H1 (cell line): ENCODE measurements around the gene SEMA4C. TPM values are rescaled to one million over a fixed set of nuclear protein-coding genes. Genes with fewer than 3 reads are reported as not detected.
A peak's percentile ranks its signal among the peaks of the same experiment; 100 is the strongest.

ENCODE experiments used
- CTCF ChIA-PET: fragments of 300-600 bp; sonication (Branson Sonifier 250); formaldehyde crosslinking; loops from one replicate; lab custom pipeline; 2021; ENCODE audit not compliant: partially characterized antibody; lab: Charles Lee
- POLR2A ChIA-PET: fragments of 300-600 bp; sonication (Branson Sonifier 250); formaldehyde crosslinking; loops from one replicate; lab custom pipeline; 2021; ENCODE audit warnings: inconsistent platforms; ENCODE audit not compliant: partially characterized antibody; lab: Charles Lee
- DNase-seq, 2 experiments: peaks; one replicate each; pipeline versions ENCODE4 v3.0.0 to v3.0.0-alpha.2; 2010 to 2022; ENCODE audit warnings: low spot score in 2 of 2, low read depth in 1 of 2, mixed read lengths in 1 of 2
- FAIRE-seq: peaks from 2 replicates; lab custom pipeline; 2011; peaks lifted over from hg19 to GRCh38; lab: Jason Lieb, UNC
- H2AFZ ChIP-seq: 2 replicates; pipeline ENCODE4 v1.8.1; 2012; ENCODE audit warnings: low read length, inconsistent platforms
- H2AK5ac ChIP-seq: 2 replicates; pipeline ENCODE4 v1.6.1; 2013; ENCODE audit warnings: low read depth, low read length
- H2BK120ac ChIP-seq: replicated peaks from 2 replicates; pipeline ENCODE3; 2013; ENCODE audit warnings: low read depth, low read length, inconsistent platforms
- H2BK12ac ChIP-seq: 2 replicates; pipeline ENCODE4 v1.6.1; 2013; ENCODE audit warnings: low read depth, low read length
- H2BK15ac ChIP-seq: 2 replicates; pipeline ENCODE4 v1.6.1; 2013; ENCODE audit warnings: low read length
- H2BK20ac ChIP-seq: 2 replicates; pipeline ENCODE4 v1.6.1; 2013; ENCODE audit warnings: low read length
- H2BK5ac ChIP-seq: 2 replicates; pipeline ENCODE4 v1.6.1; 2013; ENCODE audit warnings: low read depth, low read length
- H3K14ac ChIP-seq: 2 replicates; pipeline ENCODE4 v1.6.1; 2013; ENCODE audit warnings: inconsistent platforms; ENCODE audit not compliant: insufficient read length
- H3K18ac ChIP-seq: 2 replicates; pipeline ENCODE4 v1.6.1; 2013; ENCODE audit warnings: low read length; ENCODE audit errors: extremely low read depth
- H3K23ac ChIP-seq: 2 replicates; pipeline ENCODE4 v1.6.1; 2013; ENCODE audit warnings: inconsistent platforms; ENCODE audit not compliant: insufficient read length
- H3K23me2 ChIP-seq: 2 replicates; pipeline ENCODE4 v1.6.1; 2013; ENCODE audit warnings: low read depth, low read length
- H3K27ac ChIP-seq: 2 replicates; pipeline ENCODE4 v1.6.1; 2011; ENCODE audit warnings: low read depth, low read length, inconsistent platforms
- H3K27me3 ChIP-seq, 4 experiments: replicated peaks in 1 of 4; 1 replicate in 1 of 4; 2 replicates in 3 of 4; pipeline versions ENCODE4 v1.6.1 to v1.8.1; 2011 to 2013; ENCODE audit warnings: low read length in 3 of 4, mild to moderate bottlenecking in 3 of 4, inconsistent platforms in 2 of 4, mixed read lengths in 2 of 4, moderate library complexity in 1 of 4; ENCODE audit not compliant: control insufficient read depth in 3 of 4, insufficient read depth in 3 of 4; ENCODE audit errors: extremely low read depth in 1 of 4
- H3K36me3 ChIP-seq, 4 experiments: 2 replicates each; pipeline versions ENCODE4 v1.6.1 to v1.8.1; 2011 to 2013; ENCODE audit warnings: mild to moderate bottlenecking in 4 of 4, low read length in 3 of 4, moderate library complexity in 2 of 4, control low read depth in 1 of 4, inconsistent platforms in 1 of 4; ENCODE audit not compliant: insufficient read depth in 4 of 4, control insufficient read depth in 2 of 4
- H3K4ac ChIP-seq: replicated peaks from 2 replicates; pipeline ENCODE3; 2013; ENCODE audit warnings: low read length, low read depth, mixed read lengths, inconsistent platforms; ENCODE audit not compliant: insufficient read length
- H3K4me1 ChIP-seq, 4 experiments: replicated peaks in 1 of 4; 1 replicate in 1 of 4; 2 replicates in 3 of 4; pipeline versions ENCODE4 v1.6.1 to v1.8.1; 2011 to 2013; ENCODE audit warnings: low read length in 3 of 4, inconsistent platforms in 2 of 4, mixed read lengths in 1 of 4; ENCODE audit not compliant: insufficient read depth in 4 of 4, control insufficient read depth in 3 of 4
- H3K4me2 ChIP-seq, 2 experiments: 2 replicates each; pipeline versions ENCODE4 v1.6.1 to v1.8.1; 2011 to 2013; ENCODE audit warnings: low read depth in 2 of 2, low read length in 2 of 2, control low read depth in 1 of 2, inconsistent platforms in 1 of 2, mild to moderate bottlenecking in 1 of 2; ENCODE audit not compliant: insufficient read depth in 1 of 2
- H3K4me3 ChIP-seq, 4 experiments: fragments of 200-600, 300-600 bp in 1 of 4; sonication (generic), shearing (Covaris generic), sonication (Bioruptor Twin) in 1 of 4; 2 replicates each; pipeline versions ENCODE4 v1.5.1 to v1.8.1; 2011 to 2016; ENCODE audit warnings: low read length in 4 of 4, low read depth in 3 of 4, control low read depth in 2 of 4, inconsistent platforms in 2 of 4, mild to moderate bottlenecking in 2 of 4, mixed read lengths in 1 of 4, moderate library complexity in 1 of 4; ENCODE audit not compliant: insufficient read depth in 2 of 4; ENCODE audit errors: extremely low read depth in 1 of 4
- H3K56ac ChIP-seq: replicated peaks from 2 replicates; pipeline ENCODE3; 2013; ENCODE audit warnings: low read depth, mild to moderate bottlenecking, mixed read lengths, low read length, inconsistent platforms; ENCODE audit not compliant: insufficient read length
- H3K79me1 ChIP-seq: 2 replicates; pipeline ENCODE4 v1.6.1; 2013; ENCODE audit warnings: low read depth, low read length, control low read depth
- H3K79me2 ChIP-seq, 2 experiments: 2 replicates each; pipeline versions ENCODE4 v1.6.1 to v1.8.1; 2012 to 2013; ENCODE audit warnings: low read length in 2 of 2, mild to moderate bottlenecking in 2 of 2, inconsistent platforms in 1 of 2; ENCODE audit not compliant: insufficient read depth in 2 of 2, control insufficient read depth in 1 of 2
- H3K9ac ChIP-seq, 4 experiments: replicated peaks in 1 of 4; 1 replicate in 1 of 4; 2 replicates in 3 of 4; pipeline versions ENCODE4 v1.6.1 to v1.8.1; 2011 to 2013; ENCODE audit warnings: low read depth in 3 of 4, low read length in 3 of 4, control low read depth in 2 of 4, mild to moderate bottlenecking in 2 of 4, moderate library complexity in 2 of 4, inconsistent platforms in 1 of 4; ENCODE audit errors: extremely low read depth in 1 of 4
- H3K9me3 ChIP-seq, 2 experiments: 2 replicates each; pipeline versions ENCODE4 v1.6.1 to v1.8.1; 2012 to 2013; ENCODE audit warnings: mild to moderate bottlenecking in 2 of 2, moderate library complexity in 2 of 2, control low read depth in 1 of 2, inconsistent platforms in 1 of 2, low read depth in 1 of 2, low read length in 1 of 2, mixed read lengths in 1 of 2; ENCODE audit not compliant: insufficient read depth in 2 of 2
- H4K20me1 ChIP-seq, 2 experiments: replicated peaks in 1 of 2; 2 replicates each; pipeline versions ENCODE3 to v1.8.1; 2011 to 2013; ENCODE audit warnings: inconsistent platforms in 2 of 2, low read length in 2 of 2, mild to moderate bottlenecking in 1 of 2; ENCODE audit not compliant: insufficient read depth in 2 of 2, control insufficient read depth in 1 of 2
- H4K5ac ChIP-seq: 2 replicates; pipeline ENCODE4 v1.6.1; 2013; ENCODE audit warnings: low read length, low read depth, mixed read lengths, inconsistent platforms; ENCODE audit not compliant: insufficient read length
- H4K8ac ChIP-seq: 2 replicates; pipeline ENCODE4 v1.8.0; 2013; ENCODE audit warnings: mild to moderate bottlenecking, moderate library complexity, low read length, inconsistent platforms; ENCODE audit not compliant: insufficient read depth; ENCODE audit errors: extremely low read depth
- H4K91ac ChIP-seq: replicated peaks from 2 replicates; pipeline ENCODE3; 2013; ENCODE audit warnings: low read length, mixed read lengths, inconsistent platforms; ENCODE audit not compliant: insufficient read length
- ATF2 ChIP-seq: IDR thresholded peaks from 2 replicates; pipeline ENCODE4 v1.6.1; 2012; ENCODE audit warnings: low read length, inconsistent platforms
- EP300 ChIP-seq, 2 experiments: IDR thresholded peaks; 1 replicate in 1 of 2; 2 replicates in 1 of 2; pipeline ENCODE4 v1.6.1; 2011 to 2012; ENCODE audit warnings: low read depth in 2 of 2, low read length in 2 of 2, mild to moderate bottlenecking in 2 of 2, borderline replicate concordance in 1 of 2, inconsistent platforms in 1 of 2, moderate library complexity in 1 of 2
- POLR2A ChIP-seq, 2 experiments: IDR thresholded peaks; 1 replicate in 1 of 2; 2 replicates in 1 of 2; pipeline ENCODE4 v1.6.1; 2011; ENCODE audit warnings: low read depth in 2 of 2, low read length in 2 of 2, mild to moderate bottlenecking in 2 of 2; ENCODE audit errors: control extremely low read depth in 1 of 2
- RBBP5 ChIP-seq: IDR thresholded peaks from 2 replicates; pipeline ENCODE4 v1.7.1; 2012; ENCODE audit warnings: low read depth, mild to moderate bottlenecking, inconsistent platforms, low read length, moderate library complexity, borderline replicate concordance
- TCF12 ChIP-seq: IDR thresholded peaks from 2 replicates; pipeline ENCODE4 v1.6.1; 2011; ENCODE audit warnings: low read depth, mild to moderate bottlenecking, low read length
- USF2 ChIP-seq: IDR thresholded peaks from 2 replicates; pipeline ENCODE4 v1.6.1; 2011; ENCODE audit warnings: low read length, improper control_type of control experiment
- ZNF274 ChIP-seq: IDR thresholded peaks from 2 replicates; pipeline ENCODE4 v1.7.0; 2012; ENCODE audit warnings: low read length, borderline replicate concordance; ENCODE audit errors: extremely low read depth
- WGBS, 2 experiments: shearing (Covaris generic) in 1 of 2; methylation state at CpG; one replicate each; pipeline versions ENCODE4 v1.1.6 to v1.1.7; 2013 to 2015; ENCODE audit warnings: low lambda C conversion rate in 2 of 2, mixed read lengths in 2 of 2, inconsistent platforms in 1 of 2, low coverage in 1 of 2, missing lambda C conversion rate in 1 of 2; ENCODE audit not compliant: insufficient replicate concordance in 2 of 2, insufficient coverage in 1 of 2, insufficient read length in 1 of 2; ENCODE audit errors: extremely low coverage in 1 of 2, missing lambda C conversion rate in 1 of 2; 5-methylcytosine and 5-hydroxymethylcytosine counted together
- polyA plus RNA-seq, 7 experiments: library from polyadenylated mRNA; depleted of rRNA in 3 of 7; stranded (reverse) in 5 of 7; unstranded in 2 of 7; fragments of >200 nt in 5 of 7; fragments of 200-250 nt in 2 of 7; gene quantifications; 1 replicate in 5 of 7; 2 replicates in 1 of 7; 4 replicates in 1 of 7; pipeline versions ENCODE4 v1.2.1 to v1.2.3, GENCODE V29; 2011 to 2013; ENCODE audit warnings: missing spikeins in 2 of 7, mixed read lengths in 2 of 7
- total RNA-seq: library from RNA; stranded (reverse); fragmentation: NEBNext Ultra II Directional; extraction: Animal tissue kit (Norgen Biotek cat#: 25700); gene quantifications from 2 replicates; pipeline ENCODE4 v1.2.1, GENCODE V29; 2021

The SEMA4C gene
- total and polyA plus RNA-seq, 2 of the 8 experiments (the other 6 are each of a cell fraction or from before 2014, with no cell fraction given): 47.5 to 67.3 TPM

- no peaks in the 10 kb centered on the region for H3K9me3 ChIP-seq
- WGBS, 2 experiments: 85% methylated on average over 22 of the region's 22 CpGs; no CpG with 5 or more reads in 1 of the 2 experiments
- no peak overlapping the region for H2BK120ac ChIP-seq
- POLR2A ChIA-PET: interaction anchor here (1.1 to 4.2 kb wide), 9 partner anchors 9 to 92 kb away, joined by 3 to 49 read pairs (median 4); partner anchors contain the start of gene ANKRD39
- H3K4ac ChIP-seq: peak overlapping the region; percentile 99
- peaks cover 2 to 19% (median 14%) of the 10 kb centered on the region in 4 experiments for H3K4me1 ChIP-seq
- H3K36me3 ChIP-seq: peaks cover 30 to 49% (median 39%) of the 10 kb centered on the region in 4 experiments
- peaks cover 4 to 36% of the 10 kb centered on the region in 2 experiments for H3K79me2 ChIP-seq
- 0 out of 2 replicates have a peak overlapping the region, but pooled peaks have one; percentile 26 for H2AK5ac ChIP-seq
- H2BK12ac ChIP-seq: 0 out of 2 replicates have a peak overlapping the region, but pooled peaks have one; percentile 27
- H3K56ac ChIP-seq: no peak overlapping the region
- H4K91ac ChIP-seq: peak overlapping the region; percentile 52
- CTCF ChIA-PET: interaction anchor here (1.4 to 6.1 kb wide), 9 partner anchors 9 to 94 kb away, joined by 3 to 47 read pairs (median 6); partner anchors contain the start of genes ANKRD39 and CNNM3
- H4K20me1 ChIP-seq: peaks cover 6 to 21% of the 10 kb centered on the region in 2 experiments
- H2AFZ ChIP-seq: no peak overlapping the region
- no peak overlapping the region for H3K23ac ChIP-seq
- no peak overlapping the region for H3K14ac ChIP-seq
- FAIRE-seq: no peak
- H4K5ac ChIP-seq: no peak overlapping the region
- peak overlapping the region; percentile 85; the same call in 1 of the 2 replicates for H2BK5ac ChIP-seq
- H3K23me2 ChIP-seq: peaks cover 14% of the 10 kb centered on the region
- H3K27me3 ChIP-seq: peaks cover 0 to 3% (median 0%) of the 10 kb centered on the region in 4 experiments; a peak in 2 of 7 replicates
- H3K79me1 ChIP-seq: peaks cover 16% of the 10 kb centered on the region
- no peak overlapping the region; the same call in 1 of the 2 replicates for H2BK20ac ChIP-seq
- H4K8ac ChIP-seq: 0 out of 2 replicates have a peak overlapping the region, but pooled peaks have one; percentile 41
- no peak for DNase-seq
- H2BK15ac ChIP-seq: no peak overlapping the region
- 0 out of 2 replicates have a peak overlapping the region, but pooled peaks have one; percentile 45 for H3K27ac ChIP-seq
- peak overlapping the region; percentile 91 to 94 for H3K4me2 ChIP-seq
- H3K9ac ChIP-seq: peak overlapping the region in 2 of 4 experiments; percentile 84 to 89; a peak in 3 of 7 replicates
- peak overlapping the region; percentile 76 to 86 (median 80); a peak in 5 of 8 replicates for H3K4me3 ChIP-seq
- H3K18ac ChIP-seq: no peak overlapping the region
- no peak for TF ChIP-seq USF2
- no peak for TF ChIP-seq ATF2
- TF ChIP-seq POLR2A (IDR thresholded peaks at IDR 0.05; ENCODE audit: control extremely low read depth in 1 of 2, low read depth in 2 of 2, low read length in 2 of 2): peak in 1 of 2 experiments; percentile 34; a peak in 1 of 3 replicates
- TF ChIP-seq ZNF274: no peak
- no peak for TF ChIP-seq TCF12
- no peak for TF ChIP-seq EP300 (IDR thresholded peaks at IDR 0.05; ENCODE audit: borderline replicate concordance in 1 of 2, low read depth in 2 of 2, low read length in 2 of 2)
- no peak for TF ChIP-seq RBBP5
Measured at GRCh38 chr2:96866986-96867755, 2.7 kb downstream of the SEMA4C start.
